ENCODE measurements around the gene CDC42EP5.

DNA sequence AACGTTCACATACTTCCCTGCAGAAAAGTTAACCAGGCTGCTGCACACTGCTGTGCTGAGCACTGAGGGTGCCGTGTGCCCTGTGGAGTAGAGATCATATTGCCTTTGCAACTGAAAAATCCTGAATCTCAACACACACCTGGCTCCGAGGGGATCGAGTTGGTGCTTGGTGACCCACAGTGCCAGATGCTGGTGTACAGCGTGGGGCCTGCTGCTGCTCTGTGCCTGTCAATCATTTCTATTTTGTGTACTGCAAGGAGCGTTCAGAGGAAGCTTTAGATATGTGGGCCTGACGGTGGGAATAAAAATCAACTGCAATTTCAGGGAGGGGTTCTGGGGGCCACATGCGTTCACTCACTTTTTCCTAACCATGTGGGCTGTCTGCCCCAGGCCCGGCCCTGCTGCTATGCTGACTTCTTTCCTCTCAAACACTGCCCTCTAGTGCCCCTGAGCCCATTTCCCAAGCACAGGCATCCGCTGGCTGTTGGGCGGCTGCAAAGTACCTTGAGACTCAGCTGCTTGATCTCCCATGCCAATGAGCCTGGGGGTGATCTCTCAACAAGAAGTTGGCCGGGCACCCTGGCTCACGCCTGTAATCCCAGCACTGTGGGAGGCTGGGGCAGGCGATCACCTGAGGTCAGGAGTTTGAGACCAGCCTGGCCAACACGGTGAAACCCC, 33.8 kb downstream of the CDC42EP5 start:
- TF ChIP-seq TAF1 (IDR thresholded peaks at IDR 0.05; ENCODE audit: borderline replicate concordance, insufficient read depth, low read length): no peak
- no peak for TF ChIP-seq POLR2AphosphoS5 (IDR thresholded peaks at IDR 0.05; ENCODE audit: low read depth, low read length)
